ENCODE measurements around the gene PXK. TPM values are rescaled to one million over a fixed set of nuclear protein-coding genes. Genes with fewer than 3 reads are reported as not detected.

The PXK gene
- total RNA-seq, 3 donors from 2014 or later = 30.3 to 36.1 (median 34.6) TPM

GRCh38 chr3:58329150-58329921 lies 3.4 kb upstream of the PXK start:
- intact Hi-C loops (cut with DNase I; ENCODE audit: low total_unique reads) = no loop called here
- Histone ChIP-seq H3K4me1 (peaks cover 0 to 5% of the 10 kb centered on the region in 2 donors), H3K9me3 (no peaks in the 10 kb centered on the region), H3K4me3 (no peak overlapping the region), H3K27ac (no peak overlapping the region), H3K36me3 (no peaks in the 10 kb centered on the region), H3K27me3 (no peaks in the 10 kb centered on the region)
- no peak for DNase-seq (ENCODE audit: low spot score in 2 of 2)
- no peak for TF ChIP-seq CTCF (IDR thresholded peaks at IDR 0.05)

- H3K9me3 ChIP-seq = no peaks in the 10 kb centered on the region
- TF ChIP-seq POLR2AphosphoS5 (IDR thresholded peaks at IDR 0.05) (no peak), POLR2A (IDR thresholded peaks at IDR 0.05) (no peak), CTCF (IDR thresholded peaks at IDR 0.05) (no peak)
- intact Hi-C loops (cut with DNase I; ENCODE audit: low total_unique reads) = loop anchor here (5.0 kb wide), 1 partner anchor 82 kb away; no protein-coding TSS in a partner anchor
- peaks cover 0 to 7% of the 10 kb centered on the region in 2 donors for H3K4me1 ChIP-seq
- H3K27me3 ChIP-seq = no peaks in the 10 kb centered on the region
- no peak overlapping the region for H3K4me3 ChIP-seq
- DNase-seq (ENCODE audit: low spot score in 2 of 2) = no peak
- no peak overlapping the region for H3K27ac ChIP-seq
- no peaks in the 10 kb centered on the region for H3K36me3 ChIP-seq
These were observed 2.7 kb upstream of the PXK start for GRCh38 chr3:58329922-58330413.

GRCh38 chr3:58331593-58332152 lies 1.0 kb upstream of the PXK start:
- Histone ChIP-seq H3K36me3 (no peaks in the 10 kb centered on the region), H3K27ac (no peak overlapping the region), H3K27me3 (no peaks in the 10 kb centered on the region), H3K4me1 (peaks cover 0 to 7% of the 10 kb centered on the region in 2 donors), H3K4me3 (no peak overlapping the region), H3K9me3 (no peaks in the 10 kb centered on the region)
- TF ChIP-seq POLR2AphosphoS5 (IDR thresholded peaks at IDR 0.05) = no peak
- no peak for TF ChIP-seq CTCF (IDR thresholded peaks at IDR 0.05)
- no peak for TF ChIP-seq POLR2A (IDR thresholded peaks at IDR 0.05)
- DNase-seq (ENCODE audit: low spot score in 2 of 2) = no peak
- intact Hi-C loops (cut with DNase I; ENCODE audit: low total_unique reads) = loop anchor here (5.0 kb wide), 1 partner anchor 81 kb away; no protein-coding TSS in a partner anchor

GRCh38 chr3:58333206-58334012 lies 717 bp downstream of the PXK start:
- Histone ChIP-seq H3K4me3 (peak overlapping the region; percentile 85 to 91 (median 86)), H3K4me1 (peaks cover 0 to 7% of the 10 kb centered on the region in 2 donors), H3K36me3 (no peaks in the 10 kb centered on the region), H3K27me3 (no peaks in the 10 kb centered on the region), H3K9me3 (no peaks in the 10 kb centered on the region), H3K27ac (peak overlapping the region; percentile 44 to 74)
- intact Hi-C loops (cut with DNase I; ENCODE audit: low total_unique reads) = loop anchor here (5.0 kb wide), 1 partner anchor 79 kb away; no protein-coding TSS in a partner anchor
- DNase-seq (ENCODE audit: low spot score in 2 of 2) = peak in 1 of 2 donors; percentile 23
- TF ChIP-seq POLR2AphosphoS5 (IDR thresholded peaks at IDR 0.05) (no peak), CTCF (IDR thresholded peaks at IDR 0.05) (no peak), POLR2A (IDR thresholded peaks at IDR 0.05) (no peak)
